Measurements from ENCODE around the gene MAGI1.

The MAGI1 gene

DNA sequence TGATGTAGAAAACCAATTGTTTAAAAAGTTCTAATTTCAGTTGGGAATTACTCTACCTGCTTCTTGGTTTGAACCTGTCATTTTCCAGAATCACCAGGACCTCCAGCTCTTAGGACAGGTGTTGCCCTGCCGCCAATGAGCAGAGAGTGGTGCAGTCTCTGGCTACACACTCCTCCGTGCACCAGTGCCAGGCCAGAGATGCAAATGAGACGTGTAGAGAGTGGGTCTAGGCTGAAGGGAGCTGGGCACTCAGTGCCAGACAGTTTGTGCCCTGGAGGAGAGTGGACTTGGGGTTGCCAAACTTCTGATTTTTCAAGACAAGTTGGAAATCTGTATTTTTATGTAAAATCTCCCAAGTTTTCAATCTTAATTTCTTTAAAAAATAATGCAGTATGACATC, 566.2 kb downstream of the MAGI1 start:
- no peak overlapping the region for H3K9ac ChIP-seq (ENCODE audit: low read length)
- H3K4me3 ChIP-seq (ENCODE audit: low read length), result no peak overlapping the region
- peaks cover 7% of the 10 kb centered on the region for H3K4me1 ChIP-seq (ENCODE audit: control insufficient read depth, low read depth, low read length)
- H3K36me3 ChIP-seq (ENCODE audit: control insufficient read depth, low read depth, low read length), result peaks cover 10% of the 10 kb centered on the region
- no peaks in the 10 kb centered on the region for H3K27me3 ChIP-seq (ENCODE audit: control insufficient read depth, insufficient read depth, low read length)
- no peaks in the 10 kb centered on the region for H3K9me3 ChIP-seq (ENCODE audit: control insufficient read depth, low read depth, low read length)
- no peak overlapping the region for H3K27ac ChIP-seq (ENCODE audit: low read length)

DNA sequence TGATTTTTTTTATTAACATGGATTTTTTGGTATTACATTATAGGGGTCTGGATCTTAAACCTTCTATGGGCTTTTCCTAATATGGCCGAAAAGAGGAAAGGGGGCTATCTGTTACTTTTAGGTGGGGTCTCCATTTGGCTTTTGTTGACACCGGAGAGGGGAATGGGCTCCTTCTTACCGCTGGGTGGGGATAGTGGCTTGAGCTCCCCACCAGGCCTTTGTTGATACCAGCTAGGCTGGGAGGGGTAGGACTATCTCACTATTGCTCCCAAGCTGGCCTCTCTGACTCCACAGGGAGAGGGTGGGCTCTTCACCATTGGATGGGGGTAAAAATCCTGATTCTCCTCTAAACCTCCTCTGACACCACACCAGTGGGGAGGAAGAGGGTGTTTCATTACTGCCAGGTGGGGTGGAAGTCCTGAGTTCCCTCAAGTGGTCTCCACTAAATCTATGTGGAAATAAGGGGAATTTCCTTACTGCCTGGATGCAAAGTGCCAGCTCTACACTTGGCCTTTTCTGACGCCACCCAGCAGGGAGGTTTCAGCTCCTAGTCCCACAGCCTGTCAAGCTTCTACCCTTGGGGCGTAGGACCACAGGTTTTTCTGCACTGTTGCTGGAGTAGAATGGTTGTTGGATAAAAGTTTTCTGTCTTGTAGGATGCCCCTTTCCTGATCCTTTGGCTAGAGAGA, 572.3 kb downstream of the MAGI1 start:
- Histone ChIP-seq H3K9me3 (ENCODE audit: control insufficient read depth, low read depth, low read length) (no peaks in the 10 kb centered on the region), H3K27me3 (ENCODE audit: control insufficient read depth, insufficient read depth, low read length) (no peaks in the 10 kb centered on the region), H3K27ac (ENCODE audit: low read length) (no peak overlapping the region), H3K4me3 (ENCODE audit: low read length) (no peak overlapping the region), H3K9ac (ENCODE audit: low read length) (no peak overlapping the region), H3K36me3 (ENCODE audit: control insufficient read depth, low read depth, low read length) (no peaks in the 10 kb centered on the region), H3K4me1 (ENCODE audit: control insufficient read depth, low read depth, low read length) (peaks cover 9% of the 10 kb centered on the region)

- H3K4me3 ChIP-seq (ENCODE audit: low read length), result no peak overlapping the region
- no peak overlapping the region for H3K27ac ChIP-seq (ENCODE audit: low read length)
- H3K27me3 ChIP-seq (ENCODE audit: control insufficient read depth, insufficient read depth, low read length), result no peaks in the 10 kb centered on the region
- H3K4me1 ChIP-seq (ENCODE audit: control insufficient read depth, low read depth, low read length), result peaks cover 6% of the 10 kb centered on the region
- peaks cover 7% of the 10 kb centered on the region for H3K36me3 ChIP-seq (ENCODE audit: control insufficient read depth, low read depth, low read length)
- H3K9me3 ChIP-seq (ENCODE audit: control insufficient read depth, low read depth, low read length), result no peaks in the 10 kb centered on the region
- H3K9ac ChIP-seq (ENCODE audit: low read length), result no peak overlapping the region
Measured at GRCh38 chr3:65449841-65450428, 588.8 kb downstream of the MAGI1 start.

DNA sequence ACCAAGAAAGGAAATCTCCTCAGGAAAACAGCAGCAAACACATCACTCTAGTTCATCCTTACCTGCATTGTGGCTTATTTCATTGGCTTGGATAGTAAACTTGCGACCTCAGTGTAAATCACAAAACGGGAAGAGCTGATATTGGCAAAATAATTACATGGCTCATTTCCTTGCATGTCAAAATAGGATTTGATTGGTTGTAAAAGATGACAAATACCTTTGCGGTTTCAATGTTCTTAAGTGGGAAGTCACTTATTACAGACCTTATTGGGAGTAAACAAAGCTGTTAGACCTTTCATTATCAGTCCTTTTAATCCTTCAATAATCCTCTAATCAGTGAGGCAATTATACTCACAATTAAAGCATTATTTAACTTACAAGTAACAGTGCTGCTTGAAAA, 590.6 kb downstream of the MAGI1 start:
- H3K36me3 ChIP-seq (ENCODE audit: control insufficient read depth, low read depth, low read length), result peaks cover 7% of the 10 kb centered on the region
- no peak overlapping the region for H3K9ac ChIP-seq (ENCODE audit: low read length)
- no peaks in the 10 kb centered on the region for H3K9me3 ChIP-seq (ENCODE audit: control insufficient read depth, low read depth, low read length)
- H3K4me3 ChIP-seq (ENCODE audit: low read length), result no peak overlapping the region
- H3K27ac ChIP-seq (ENCODE audit: low read length), result no peak overlapping the region
- H3K27me3 ChIP-seq (ENCODE audit: control insufficient read depth, insufficient read depth, low read length), result no peaks in the 10 kb centered on the region
- H3K4me1 ChIP-seq (ENCODE audit: control insufficient read depth, low read depth, low read length), result peaks cover 14% of the 10 kb centered on the region

DNA sequence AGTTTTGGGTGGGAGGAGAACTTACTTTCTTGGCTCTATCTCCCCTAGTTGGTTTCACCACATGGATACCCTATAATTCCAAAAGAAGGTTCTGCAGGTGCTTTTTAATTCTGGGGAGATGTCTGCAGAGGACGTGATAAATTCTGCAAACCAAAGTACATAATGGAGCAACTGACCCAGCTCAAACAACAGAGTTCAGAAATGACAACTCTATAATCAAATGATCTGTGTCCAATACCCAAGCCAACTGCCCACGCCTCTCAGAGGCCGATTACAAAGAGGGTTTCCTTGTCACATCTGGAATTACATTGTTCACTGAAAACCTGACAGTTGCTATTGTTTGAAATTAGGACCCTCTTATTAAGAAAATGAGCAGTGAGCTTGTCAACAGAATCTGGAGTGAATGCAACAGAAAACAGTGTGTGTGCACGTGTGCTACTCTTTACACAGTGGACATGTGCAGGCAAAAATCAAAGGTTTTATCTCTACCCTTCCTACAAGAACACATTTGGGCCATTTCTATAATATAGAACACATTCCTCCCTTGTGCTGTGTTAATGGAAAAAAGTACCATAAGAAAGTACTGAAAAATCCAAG, 593.0 kb downstream of the MAGI1 start:
- peaks cover 3% of the 10 kb centered on the region for H3K36me3 ChIP-seq (ENCODE audit: control insufficient read depth, low read depth, low read length)
- H3K9ac ChIP-seq (ENCODE audit: low read length), result no peak overlapping the region
- no peak overlapping the region for H3K4me3 ChIP-seq (ENCODE audit: low read length)
- H3K27ac ChIP-seq (ENCODE audit: low read length), result no peak overlapping the region
- peaks cover 14% of the 10 kb centered on the region for H3K4me1 ChIP-seq (ENCODE audit: control insufficient read depth, low read depth, low read length)
- no peaks in the 10 kb centered on the region for H3K9me3 ChIP-seq (ENCODE audit: control insufficient read depth, low read depth, low read length)
- no peaks in the 10 kb centered on the region for H3K27me3 ChIP-seq (ENCODE audit: control insufficient read depth, insufficient read depth, low read length)

DNA sequence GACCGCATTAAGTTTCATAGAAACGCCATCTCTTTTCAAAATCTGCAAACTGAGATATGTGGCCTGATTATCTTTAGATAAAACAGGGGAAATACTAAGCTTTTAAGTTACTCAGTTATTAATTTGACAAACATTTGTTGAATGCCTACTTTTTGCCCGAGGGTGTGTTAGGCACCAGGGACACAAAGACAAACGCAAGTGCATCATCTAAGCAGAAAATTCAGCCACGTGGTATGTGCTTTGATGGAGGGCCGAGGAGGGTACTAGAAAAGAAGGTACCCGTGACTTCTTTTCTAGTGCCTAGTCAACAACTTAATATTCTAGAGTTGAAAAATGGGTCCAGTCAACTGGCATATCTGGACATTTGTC, 594.3 kb downstream of the MAGI1 start:
- Histone ChIP-seq H3K27ac (ENCODE audit: low read length) (no peak overlapping the region), H3K4me1 (ENCODE audit: control insufficient read depth, low read depth, low read length) (peaks cover 13% of the 10 kb centered on the region), H3K9me3 (ENCODE audit: control insufficient read depth, low read depth, low read length) (no peaks in the 10 kb centered on the region), H3K36me3 (ENCODE audit: control insufficient read depth, low read depth, low read length) (peaks cover 4% of the 10 kb centered on the region), H3K9ac (ENCODE audit: low read length) (no peak overlapping the region), H3K27me3 (ENCODE audit: control insufficient read depth, insufficient read depth, low read length) (no peaks in the 10 kb centered on the region), H3K4me3 (ENCODE audit: low read length) (no peak overlapping the region)

- H3K4me3 ChIP-seq (ENCODE audit: low read length), result no peak overlapping the region
- H3K4me1 ChIP-seq (ENCODE audit: control insufficient read depth, low read depth, low read length), result peaks cover 13% of the 10 kb centered on the region
- H3K36me3 ChIP-seq (ENCODE audit: control insufficient read depth, low read depth, low read length), result peaks cover 10% of the 10 kb centered on the region
- no peak overlapping the region for H3K27ac ChIP-seq (ENCODE audit: low read length)
- no peaks in the 10 kb centered on the region for H3K27me3 ChIP-seq (ENCODE audit: control insufficient read depth, insufficient read depth, low read length)
- no peak overlapping the region for H3K9ac ChIP-seq (ENCODE audit: low read length)
- no peaks in the 10 kb centered on the region for H3K9me3 ChIP-seq (ENCODE audit: control insufficient read depth, low read depth, low read length)
Measured at GRCh38 chr3:65443739-65444446, 594.8 kb downstream of the MAGI1 start.

GRCh38 chr3:65439641-65440284, 599.0 kb downstream of the MAGI1 start:
- no peaks in the 10 kb centered on the region for H3K9me3 ChIP-seq (ENCODE audit: control insufficient read depth, low read depth, low read length)
- H3K9ac ChIP-seq (ENCODE audit: low read length), result no peak overlapping the region
- H3K4me3 ChIP-seq (ENCODE audit: low read length), result no peak overlapping the region
- H3K27me3 ChIP-seq (ENCODE audit: control insufficient read depth, insufficient read depth, low read length), result no peaks in the 10 kb centered on the region
- peaks cover 43% of the 10 kb centered on the region for H3K36me3 ChIP-seq (ENCODE audit: control insufficient read depth, low read depth, low read length)
- H3K4me1 ChIP-seq (ENCODE audit: control insufficient read depth, low read depth, low read length), result peaks cover 13% of the 10 kb centered on the region
- H3K27ac ChIP-seq (ENCODE audit: low read length), result no peak overlapping the region

DNA sequence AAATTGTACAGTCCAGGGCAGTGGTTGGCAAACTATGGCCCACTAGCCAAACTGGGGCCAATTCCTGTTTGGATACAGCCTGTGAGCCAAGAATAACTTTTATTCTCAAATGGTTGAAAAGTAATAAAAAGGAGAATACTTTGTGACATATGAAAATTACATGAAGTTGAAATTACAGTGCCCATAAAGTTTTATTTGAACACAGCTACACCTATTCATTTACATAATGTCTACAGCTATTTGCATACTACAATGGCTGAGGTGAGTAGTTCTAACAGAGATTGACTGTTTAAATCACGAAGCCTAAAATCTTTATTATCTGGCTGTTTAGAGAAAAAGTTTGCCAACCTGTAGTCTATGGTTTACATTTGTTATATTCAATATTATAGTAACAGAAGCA, 600.1 kb downstream of the MAGI1 start:
- Histone ChIP-seq H3K9me3 (ENCODE audit: control insufficient read depth, low read depth, low read length) (no peaks in the 10 kb centered on the region), H3K9ac (ENCODE audit: low read length) (no peak overlapping the region), H3K4me1 (ENCODE audit: control insufficient read depth, low read depth, low read length) (peaks cover 6% of the 10 kb centered on the region), H3K27ac (ENCODE audit: low read length) (no peak overlapping the region), H3K36me3 (ENCODE audit: control insufficient read depth, low read depth, low read length) (peaks cover 55% of the 10 kb centered on the region), H3K4me3 (ENCODE audit: low read length) (no peak overlapping the region), H3K27me3 (ENCODE audit: control insufficient read depth, insufficient read depth, low read length) (no peaks in the 10 kb centered on the region)

GRCh38 chr3:65438096-65438495, 600.6 kb downstream of the MAGI1 start:
- no peaks in the 10 kb centered on the region for H3K9me3 ChIP-seq (ENCODE audit: control insufficient read depth, low read depth, low read length)
- H3K36me3 ChIP-seq (ENCODE audit: control insufficient read depth, low read depth, low read length), result peaks cover 60% of the 10 kb centered on the region
- H3K27ac ChIP-seq (ENCODE audit: low read length), result no peak overlapping the region
- peaks cover 6% of the 10 kb centered on the region for H3K4me1 ChIP-seq (ENCODE audit: control insufficient read depth, low read depth, low read length)
- H3K9ac ChIP-seq (ENCODE audit: low read length), result no peak overlapping the region
- no peaks in the 10 kb centered on the region for H3K27me3 ChIP-seq (ENCODE audit: control insufficient read depth, insufficient read depth, low read length)
- no peak overlapping the region for H3K4me3 ChIP-seq (ENCODE audit: low read length)

DNA sequence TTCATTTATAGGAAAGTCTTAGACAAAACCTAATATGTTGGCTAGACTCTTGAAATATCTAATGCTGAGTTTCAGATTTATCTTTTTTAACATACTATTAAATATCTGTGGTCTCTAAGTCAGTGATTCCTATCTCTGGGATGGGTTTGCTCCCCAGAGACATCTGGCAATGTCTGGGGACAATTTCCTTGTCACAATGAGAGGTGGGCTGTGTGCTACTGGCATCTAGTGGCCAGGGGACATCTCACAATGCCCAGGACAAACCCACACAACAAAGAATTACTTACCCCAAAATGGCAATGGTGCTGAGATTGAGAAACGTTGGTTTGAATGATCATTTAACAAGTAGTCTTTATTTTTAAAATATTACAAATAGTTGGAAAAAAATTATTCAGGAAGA, 602.1 kb downstream of the MAGI1 start:
- no peak overlapping the region for H3K27ac ChIP-seq (ENCODE audit: low read length)
- H3K4me3 ChIP-seq (ENCODE audit: low read length), result no peak overlapping the region
- peaks cover 6% of the 10 kb centered on the region for H3K4me1 ChIP-seq (ENCODE audit: control insufficient read depth, low read depth, low read length)
- no peaks in the 10 kb centered on the region for H3K27me3 ChIP-seq (ENCODE audit: control insufficient read depth, insufficient read depth, low read length)
- no peak overlapping the region for H3K9ac ChIP-seq (ENCODE audit: low read length)
- no peaks in the 10 kb centered on the region for H3K9me3 ChIP-seq (ENCODE audit: control insufficient read depth, low read depth, low read length)
- peaks cover 71% of the 10 kb centered on the region for H3K36me3 ChIP-seq (ENCODE audit: control insufficient read depth, low read depth, low read length)
